GM19468 (cell line): Measurements from ENCODE around the gene IL4I1.

Experiments used
- ATAC-seq: cut with Tn5 transposase; IDR thresholded peaks from one replicate; pipeline ENCODE4 v1.9.1; 2021; ENCODE audit warnings: mild to moderate bottlenecking, moderate library complexity, moderate number of reproducible peaks; ENCODE audit not compliant: unreplicated experiment; ENCODE audit errors: extremely low read depth

IL4I1 gene

GRCh38 chr19:49904136-49904535 is 7.4 kb upstream of the IL4I1 start:
- ATAC-seq = no peak

- no peak for ATAC-seq
Measured at GRCh38 chr19:49895566-49896297, 955 bp downstream of the IL4I1 start.

GRCh38 chr19:49894879-49895565 is 1.7 kb downstream of the IL4I1 start:
- ATAC-seq = no peak

GRCh38 chr19:49894011-49894664 is 2.5 kb downstream of the IL4I1 start:
- no peak for ATAC-seq

GRCh38 chr19:49892716-49893115 is 4.0 kb downstream of the IL4I1 start:
- ATAC-seq = no peak

GRCh38 chr19:49891393-49891792 is 5.3 kb downstream of the IL4I1 start:
- no peak for ATAC-seq

GRCh38 chr19:49890349-49891311 is 6.1 kb downstream of the IL4I1 start:
- ATAC-seq = no peak

GRCh38 chr19:49889687-49890348 is 6.9 kb downstream of the IL4I1 start:
- no peak for ATAC-seq

GRCh38 chr19:49889038-49889686 is 7.5 kb downstream of the IL4I1 start:
- no peak for ATAC-seq

GRCh38 chr19:49888510-49888824 is 8.2 kb downstream of the IL4I1 start:
- ATAC-seq = no peak

GRCh38 chr19:49887665-49888509 is 8.8 kb downstream of the IL4I1 start:
- no peak for ATAC-seq

GRCh38 chr19:49887037-49887664 is 9.5 kb downstream of the IL4I1 start:
- ATAC-seq = no peak

- no peak for ATAC-seq
Measured at GRCh38 chr19:49884760-49885159, 11.9 kb downstream of the IL4I1 start.

- ATAC-seq = no peak
Measured at GRCh38 chr19:49884109-49884508, 12.6 kb downstream of the IL4I1 start.

- ATAC-seq = no peak
Measured at GRCh38 chr19:49883094-49883493, 13.6 kb downstream of the IL4I1 start.

GRCh38 chr19:49882643-49883042 is 14.0 kb downstream of the IL4I1 start:
- ATAC-seq = no peak

GRCh38 chr19:49881672-49882394 is 14.9 kb downstream of the IL4I1 start:
- ATAC-seq = no peak
